SK-N-MC (cell line): ENCODE data around the gene THEMIS2.

ENCODE experiments used
- EZH2 ChIP-seq: fragments of 200-600 bp; sonication (generic); IDR thresholded peaks from one replicate; pipeline ENCODE4 v1.6.1; 2017; ENCODE audit warnings: antibody characterized with exemption
- POLR2AphosphoS5 ChIP-seq: IDR thresholded peaks from 2 replicates; pipeline ENCODE4 v1.6.1; 2012; ENCODE audit warnings: mild to moderate bottlenecking, low read depth, low read length, borderline replicate concordance

DNA sequence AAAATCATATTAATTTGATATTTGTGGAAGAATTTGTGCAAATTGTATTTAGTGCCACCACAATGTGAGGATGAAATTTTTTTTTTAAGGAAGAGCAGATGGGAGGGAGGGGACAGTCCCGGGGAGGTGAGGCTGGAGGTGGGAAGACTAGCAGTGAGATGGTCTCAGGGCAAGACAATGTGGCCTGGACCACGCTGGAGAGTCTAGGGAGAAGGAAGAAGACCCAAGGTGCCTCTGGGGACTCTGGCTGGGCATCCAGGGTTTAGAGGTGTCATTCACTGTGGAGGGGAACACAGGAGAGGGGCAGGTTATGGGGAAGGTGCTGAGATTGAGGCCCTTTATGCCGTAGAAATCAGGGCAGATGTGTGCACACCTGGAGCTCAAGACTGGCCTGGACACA, 10.3 kb upstream of the THEMIS2 start:
- no peak for TF ChIP-seq POLR2AphosphoS5
- no peak for TF ChIP-seq EZH2
